GM12878 (cell line): ENCODE measurements around the gene EDN3. TPM values are rescaled to one million over a fixed set of nuclear protein-coding genes. Genes with fewer than 3 reads are reported as not detected.

Experiments used
- ATAC-seq: fragments of 200-7000 bp; cut with Tn5 transposase; 3 replicates; pipeline ENCODE4 v1.9.1; 2020; ENCODE audit warnings: mild to moderate bottlenecking, moderate library complexity
- BruUV-seq: library from RNA; stranded (reverse); fragments of 400-500 nt; replicated peaks from 2 replicates; lab custom pipeline; 2021; lab: Mats Ljungman, UMichigan
- CTCF ChIA-PET: fragments of 300-600 bp; sonication (Branson Sonifier 250); formaldehyde crosslinking; extraction: SDS; loops from one replicate; lab custom pipeline; 2021; ENCODE audit warnings: inconsistent platforms; lab: Yijun Ruan, JAX
- POLR2A ChIA-PET: fragments of 350-600 bp; formaldehyde crosslinking; extraction: SDS; loops from one replicate; lab custom pipeline; 2021; ENCODE audit warnings: inconsistent platforms; lab: Charles Lee
- RAD21 ChIA-PET: fragments of 300-600 bp; sonication (Branson Sonifier 250); formaldehyde crosslinking; loops from one replicate; lab custom pipeline; 2023; ENCODE audit warnings: antibody characterized with exemption; ENCODE audit not compliant: unreplicated experiment; lab: Charles Lee
- SMC1A ChIA-PET: fragments of 300-600 bp; sonication (Branson Sonifier 250); formaldehyde crosslinking; loops from one replicate; lab custom pipeline; 2023; ENCODE audit not compliant: unreplicated experiment, uncharacterized antibody; lab: Charles Lee
- DNase-seq: peaks from one replicate; pipeline ENCODE4 v3.0.0-alpha.2; 2011; ENCODE audit warnings: low read depth, low spot score
- FAIRE-seq: peaks from 3 replicates; lab custom pipeline; 2011; peaks lifted over from hg19 to GRCh38; lab: Jason Lieb, UNC
- H2AFZ ChIP-seq: 2 replicates; pipeline ENCODE4 v1.6.0; 2011; ENCODE audit warnings: low read depth, low read length, control low read depth; ENCODE audit not compliant: control insufficient read depth
- H3K27ac ChIP-seq: 2 replicates; pipeline ENCODE4 v1.5.1; 2011; ENCODE audit warnings: control low read depth; ENCODE audit not compliant: control insufficient read depth, insufficient read depth
- H3K27me3 ChIP-seq, 2 experiments: replicated peaks in 1 of 2; 2 replicates each; pipeline versions ENCODE4 v1.6.0 to v1.6.1; 2011; ENCODE audit warnings: low read length in 1 of 2; ENCODE audit not compliant: control insufficient read depth in 2 of 2, insufficient read depth in 2 of 2
- H3K36me3 ChIP-seq, 2 experiments: 2 replicates each; pipeline ENCODE4 v1.5.1; 2011; ENCODE audit warnings: low read length in 1 of 2; ENCODE audit not compliant: control insufficient read depth in 2 of 2, insufficient read depth in 2 of 2
- H3K4me1 ChIP-seq: 2 replicates; pipeline ENCODE4 v1.6.1; 2011; ENCODE audit warnings: mild to moderate bottlenecking, low read length, moderate library complexity, mixed read lengths; ENCODE audit not compliant: control insufficient read depth, insufficient read depth
- H3K4me2 ChIP-seq: 2 replicates; pipeline ENCODE4 v1.6.0; 2011; ENCODE audit warnings: control low read depth; ENCODE audit not compliant: control insufficient read depth, insufficient read depth
- H3K4me3 ChIP-seq: fragments of 200-600 bp; sonication (generic); 2 replicates; pipeline ENCODE4 v1.5.1; 2016
- H3K79me2 ChIP-seq: 2 replicates; pipeline ENCODE4 v1.6.0; 2011; ENCODE audit warnings: low read length; ENCODE audit not compliant: control insufficient read depth, insufficient read depth
- H3K9ac ChIP-seq: 2 replicates; pipeline ENCODE4 v1.8.0; 2011; ENCODE audit warnings: low read length, control low read depth, mixed read lengths; ENCODE audit not compliant: control insufficient read depth, insufficient read depth
- H3K9me3 ChIP-seq: replicated peaks from 3 replicates; pipeline ENCODE4 v1.5.1; 2011; ENCODE audit warnings: mild to moderate bottlenecking, low read length; ENCODE audit not compliant: control insufficient read depth, insufficient read depth
- H4K20me1 ChIP-seq: 2 replicates; pipeline ENCODE4 v1.6.0; 2011; ENCODE audit not compliant: control insufficient read depth, insufficient read depth
- ASH2L ChIP-seq: fragments of 300-600, 200-600 bp; sonication (generic); IDR thresholded peaks from 2 replicates; pipeline ENCODE4 v1.6.1; 2017; ENCODE audit warnings: low read depth, mild to moderate bottlenecking, borderline replicate concordance
- CBFB ChIP-seq: IDR thresholded peaks from 2 replicates; pipeline ENCODE4 v1.6.1; 2016; ENCODE audit warnings: antibody characterized with exemption, low read depth
- CEBPB ChIP-seq, 2 experiments: fragments of 150-350 bp in 1 of 2; IDR thresholded peaks; 2 replicates each; pipeline ENCODE4 v1.6.1; 2012 to 2014; ENCODE audit warnings: low read depth in 2 of 2, low read length in 2 of 2, borderline replicate concordance in 1 of 2, inconsistent platforms in 1 of 2
- FOS ChIP-seq: IDR thresholded peaks from 3 replicates; pipeline ENCODE4 v1.6.1; 2011; ENCODE audit warnings: borderline replicate concordance; ENCODE audit not compliant: insufficient read length; ENCODE audit errors: extremely low read depth
- NFIC ChIP-seq: IDR thresholded peaks from 2 replicates; pipeline ENCODE4 v1.6.1; 2012; ENCODE audit warnings: low read depth, mild to moderate bottlenecking, inconsistent platforms, low read length, moderate library complexity
- NFXL1 ChIP-seq: fragments of 450-650 bp; IDR thresholded peaks from 2 replicates; pipeline ENCODE4 v1.6.1; 2017; ENCODE audit warnings: antibody characterized with exemption, mild to moderate bottlenecking, borderline replicate concordance
- NFYB ChIP-seq: IDR thresholded peaks from 2 replicates; pipeline ENCODE4 v1.6.1; 2011; ENCODE audit warnings: low read depth, mild to moderate bottlenecking, low read length, improper control_type of control experiment, moderate library complexity; ENCODE audit not compliant: insufficient read depth
- RAD21 ChIP-seq: IDR thresholded peaks from 2 replicates; pipeline ENCODE4 v1.6.1; 2011; ENCODE audit warnings: mild to moderate bottlenecking, low read depth, low read length, moderate library complexity; ENCODE audit not compliant: insufficient read depth
- SMAD1 ChIP-seq: fragments of 450-650 bp; IDR thresholded peaks from 2 replicates; pipeline ENCODE4 v1.6.1; 2018; ENCODE audit warnings: mild to moderate bottlenecking, low read depth; ENCODE audit not compliant: partially characterized antibody
- SREBF1 ChIP-seq: IDR thresholded peaks from 2 replicates; pipeline ENCODE4 v1.6.1; 2012; ENCODE audit warnings: mild to moderate bottlenecking, low read length
- STAT3 ChIP-seq: IDR thresholded peaks from 2 replicates; pipeline ENCODE4 v1.6.1; 2011; ENCODE audit warnings: low read depth, low read length, improper control_type of control experiment
- USF1 ChIP-seq: IDR thresholded peaks from 2 replicates; pipeline ENCODE4 v1.6.1; 2011; ENCODE audit warnings: borderline replicate concordance, low read depth, mild to moderate bottlenecking, moderate library complexity, mixed read lengths, low read length; ENCODE audit not compliant: insufficient read depth; ENCODE audit errors: extremely low read length
- ZBTB11 ChIP-seq: fragments of 450-650 bp; formaldehyde crosslinking; IDR thresholded peaks from 2 replicates; pipeline ENCODE4 v1.5.0; 2022; ENCODE audit warnings: mild to moderate bottlenecking, missing genetic modification characterization
- ZNF274 ChIP-seq: IDR thresholded peaks from one replicate; pipeline ENCODE4 v1.8.0; 2011; ENCODE audit not compliant: insufficient read length, insufficient read depth
- WGBS: methylation state at CpG from one replicate; pipeline ENCODE4 v1.1.6; 2016; ENCODE audit warnings: low lambda C conversion rate; ENCODE audit not compliant: insufficient replicate concordance, insufficient coverage; ENCODE audit errors: missing lambda C conversion rate; 5-methylcytosine and 5-hydroxymethylcytosine counted together
- in situ Hi-C: fragments of 300-500 bp; cut with MboI; formaldehyde crosslinking; loops from 9 replicates; pipeline ENCODE4 v1.14.3; 2018; ENCODE audit warnings: mixed read lengths
- intact Hi-C: fragments of 100-400 bp; cut with micrococcal nuclease; formaldehyde crosslinking; loops from one replicate; pipeline ENCODE4 v1.14.2; 2022; ENCODE audit not compliant: unreplicated experiment
- polyA plus RNA-seq, 11 experiments: library from polyadenylated mRNA; depleted of rRNA in 4 of 11; unstranded in 6 of 11; stranded (reverse) in 5 of 11; fragments of >200 nt; fragmentation: Nextera tagmentation in 4 of 11; fragmentation: Illumina TruSeq in 1 of 11; extraction: Ambion mirVana in 4 of 11; extraction: Trizol in 1 of 11; gene quantifications; 1 replicate in 1 of 11; 2 replicates in 10 of 11; pipeline versions ENCODE4 v1.2.1 to v1.2.3, GENCODE V29; 2011 to 2016; ENCODE audit warnings: inconsistent platforms in 2 of 11, missing spikeins in 2 of 11, low read depth in 1 of 11
- total RNA-seq, 4 experiments: library from RNA; depleted of rRNA in 3 of 4; stranded (reverse); fragments of >200 nt in 3 of 4; fragmentation: Illumina TruSeq in 1 of 4; extraction: Trizol in 1 of 4; gene quantifications; 2 replicates each; pipeline versions ENCODE4 v1.2.1 to v1.2.3, GENCODE V29; 2013 to 2021

EDN3 gene
- total and polyA plus RNA-seq, 10 of the 15 experiments (the other 5 are each of a cell fraction or from before 2014, with no cell fraction given): not detected

GRCh38 chr20:59333260-59333845, 32.9 kb downstream of the EDN3 start:
- BruUV-seq: no TSS peak
- ChIA-PET CTCF (no interaction called here), RAD21 (no interaction called here)
- H3K9ac ChIP-seq: no peak overlapping the region
- H2AFZ ChIP-seq: no peak overlapping the region
- H3K27me3 ChIP-seq: peaks cover 7 to 10% of the 10 kb centered on the region in 2 experiments
- H3K4me3 ChIP-seq: no peak overlapping the region
- TF ChIP-seq ASH2L (no peak), FOS (no peak), CBFB (no peak), NFXL1 (no peak), ZNF274 (no peak), SMAD1 (no peak)
- TF ChIP-seq, all 136 proteins: peak for 0
- SMC1A ChIA-PET: no interaction called here
- Histone ChIP-seq H3K79me2 (no peaks in the 10 kb centered on the region), H3K4me1 (no peaks in the 10 kb centered on the region), H3K27ac (no peak overlapping the region), H3K9me3 (no peaks in the 10 kb centered on the region), H3K36me3 (no peaks in the 10 kb centered on the region), H4K20me1 (no peaks in the 10 kb centered on the region), H3K4me2 (no peak overlapping the region)
- no peak for FAIRE-seq
- ATAC-seq: no peak
- in situ Hi-C loops (no loop called here), intact Hi-C loops (no loop called here)
- POLR2A ChIA-PET: no interaction called here
- no peak for DNase-seq
- 31% methylated on average over 6 of the region's 6 CpGs for whole genome bisulfite sequencing

- Histone ChIP-seq H3K4me1 (no peaks in the 10 kb centered on the region), H3K27ac (no peak overlapping the region), H3K4me2 (no peak overlapping the region), H3K79me2 (no peaks in the 10 kb centered on the region), H4K20me1 (no peaks in the 10 kb centered on the region), H3K4me3 (no peak overlapping the region), H2AFZ (no peak overlapping the region), H3K27me3 (peaks cover 6 to 10% of the 10 kb centered on the region in 2 experiments), H3K9ac (no peak overlapping the region), H3K9me3 (no peaks in the 10 kb centered on the region), H3K36me3 (no peaks in the 10 kb centered on the region)
- POLR2A ChIA-PET: no interaction called here
- CTCF ChIA-PET: no interaction called here
- 56% methylated on average over 9 of the region's 9 CpGs for WGBS
- DNase-seq (no peak), FAIRE-seq (no peak), ATAC-seq (no peak)
- SMC1A ChIA-PET: no interaction called here
- in situ Hi-C loops: no loop called here
- intact Hi-C loops: no loop called here
- RAD21 ChIA-PET: no interaction called here
- BruUV-seq: no TSS peak
- TF ChIP-seq ZBTB11 (CRISPR knock-in tag) (no peak), USF1 (no peak), RAD21 (no peak), STAT3 (no peak), NFYB (no peak), SREBF1 (no peak), NFIC (no peak), CEBPB (IDR thresholded peaks at IDR 0.05; ENCODE audit: borderline replicate concordance in 1 of 2, low read depth in 2 of 2, low read length in 2 of 2) (no peak)
These were observed 33.5 kb downstream of the EDN3 start for GRCh38 chr20:59333951-59334350.
